HEK293 (cell line): ENCODE measurements around the gene APOLD1.

ENCODE experiments used
- CTCF ChIA-PET: fragments of 350-600 bp; formaldehyde crosslinking; extraction: SDS; loops from one replicate; lab custom pipeline; 2021; ENCODE audit warnings: antibody characterized with exemption; lab: Yijun Ruan, JAX
- POLR2A ChIA-PET: fragments of 300-600 bp; formaldehyde crosslinking; extraction: SDS; loops from one replicate; lab custom pipeline; 2020; ENCODE audit warnings: antibody characterized with exemption, inconsistent platforms; lab: Yijun Ruan, JAX
- H3K27ac ChIP-seq: fragments of 200-500 bp; sonication (Bioruptor generic); 2 replicates; pipeline ENCODE4 v1.5.1; 2014; ENCODE audit warnings: low read depth, low read length, control low read depth, inconsistent platforms; ENCODE audit errors: extremely low read depth
- H3K36me3 ChIP-seq, 2 experiments: fragments of 200-500 bp in 1 of 2; sonication (Bioruptor generic) in 1 of 2; 1 replicate in 1 of 2; 2 replicates in 1 of 2; pipeline ENCODE4 v1.5.1; 2014 to 2017; ENCODE audit warnings: inconsistent platforms in 2 of 2, low read length in 2 of 2; ENCODE audit not compliant: control insufficient read depth in 2 of 2, insufficient read depth in 1 of 2
- H3K4me1 ChIP-seq: fragments of 200-500 bp; sonication (Bioruptor generic); 2 replicates; pipeline ENCODE4 v1.5.1; 2014; ENCODE audit warnings: mild to moderate bottlenecking, low read length, inconsistent platforms; ENCODE audit not compliant: control insufficient read depth, insufficient read depth
- H3K4me3 ChIP-seq: 2 replicates; pipeline ENCODE4 v1.5.1; 2011; ENCODE audit warnings: low read depth, mild to moderate bottlenecking, control low read depth, low read length, moderate library complexity
- H3K9me3 ChIP-seq: fragments of 200-500 bp; sonication (Bioruptor generic); 2 replicates; pipeline ENCODE4 v1.5.1; 2014; ENCODE audit warnings: low read depth, low read length, inconsistent platforms; ENCODE audit not compliant: control insufficient read depth, insufficient read depth
- EGR2 ChIP-seq: fragments of 450-650 bp; formaldehyde crosslinking; IDR thresholded peaks from 2 replicates; pipeline ENCODE4 v1.5.1; 2016; ENCODE audit warnings: low read depth, missing biosample characterization, missing genetic modification characterization
- HOXC10 ChIP-seq: sonication (generic); formaldehyde crosslinking; IDR thresholded peaks from 2 replicates; pipeline ENCODE4 v1.8.1; 2023; ENCODE audit warnings: mild to moderate bottlenecking, missing genetic modification reagents
- HOXD13 ChIP-seq: sonication (generic); formaldehyde crosslinking; IDR thresholded peaks from 2 replicates; pipeline ENCODE4 v1.8.0; 2022; ENCODE audit warnings: missing genetic modification reagents, borderline replicate concordance
- KLF16 ChIP-seq: fragments of 450-650 bp; formaldehyde crosslinking; IDR thresholded peaks from 2 replicates; pipeline ENCODE4 v1.5.1; 2017; ENCODE audit warnings: missing biosample characterization, missing genetic modification characterization
- MZF1 ChIP-seq: fragments of 450-650 bp; formaldehyde crosslinking; IDR thresholded peaks from 2 replicates; pipeline ENCODE4 v1.5.1; 2017; ENCODE audit warnings: missing biosample characterization, missing genetic modification characterization, borderline replicate concordance
- PRDM10 ChIP-seq: fragments of 450-650 bp; formaldehyde crosslinking; IDR thresholded peaks from 2 replicates; pipeline ENCODE4 v1.5.1; 2016; ENCODE audit warnings: missing biosample characterization, missing genetic modification characterization
- RBAK ChIP-seq: fragments of 450-650 bp; formaldehyde crosslinking; IDR thresholded peaks from 2 replicates; pipeline ENCODE4 v1.5.1; 2016; ENCODE audit warnings: missing biosample characterization, missing genetic modification characterization
- SCRT2 ChIP-seq: fragments of 450-650 bp; formaldehyde crosslinking; IDR thresholded peaks from 2 replicates; pipeline ENCODE4 v1.5.1; 2016; ENCODE audit warnings: missing biosample characterization, missing genetic modification characterization
- ZBTB11 ChIP-seq: fragments of 450-650 bp; formaldehyde crosslinking; conservative IDR thresholded peaks from 2 replicates; pipeline ENCODE4 v1.5.1; 2016; ENCODE audit warnings: low read depth, missing biosample characterization, missing genetic modification characterization
- ZNF148 ChIP-seq: fragments of 450-650 bp; formaldehyde crosslinking; IDR thresholded peaks from 2 replicates; pipeline ENCODE4 v1.5.0; 2017; ENCODE audit warnings: missing biosample characterization, missing genetic modification characterization, borderline replicate concordance
- ZNF18 ChIP-seq: fragments of 450-650 bp; formaldehyde crosslinking; IDR thresholded peaks from 2 replicates; pipeline ENCODE4 v1.5.1; 2016; ENCODE audit warnings: missing biosample characterization, missing genetic modification characterization
- ZNF585B ChIP-seq: fragments of 450-650 bp; formaldehyde crosslinking; IDR thresholded peaks from 2 replicates; pipeline ENCODE4 v1.5.1; 2016; ENCODE audit warnings: missing biosample characterization, missing genetic modification characterization
- ZNF664 ChIP-seq: fragments of 450-650 bp; formaldehyde crosslinking; IDR thresholded peaks from 2 replicates; pipeline ENCODE4 v1.5.1; 2016; ENCODE audit warnings: missing biosample characterization, missing genetic modification characterization
- ZNF830 ChIP-seq: fragments of 450-650 bp; IDR thresholded peaks from 2 replicates; pipeline ENCODE4 v1.5.0; 2018; ENCODE audit warnings: missing biosample characterization, missing genetic modification characterization, low read depth, mild to moderate bottlenecking, moderate library complexity
- ZSCAN23 ChIP-seq: fragments of 450-650 bp; formaldehyde crosslinking; IDR thresholded peaks from 2 replicates; pipeline ENCODE4 v1.5.1; 2016; ENCODE audit warnings: missing biosample characterization, missing genetic modification characterization
- ZXDB ChIP-seq: fragments of 450-650 bp; formaldehyde crosslinking; IDR thresholded peaks from 2 replicates; pipeline ENCODE4 v1.5.1; 2016; ENCODE audit warnings: missing biosample characterization, missing genetic modification characterization

Gene APOLD1

GRCh38 chr12:12745576-12746211 is 39.8 kb upstream of the APOLD1 start:
- H3K27ac ChIP-seq = no peak overlapping the region
- no peaks in the 10 kb centered on the region; a peak in 1 of 3 replicates for H3K36me3 ChIP-seq
- ChIA-PET CTCF (interaction anchor here (0.7 to 4.4 kb wide), 3 partner anchors 9 to 91 kb away, joined by 3 to 36 read pairs (median 5); no protein-coding TSS in a partner anchor), POLR2A (interaction anchor here (1.0 kb wide), 1 partner anchor 478 kb away, joined by 3 read pairs; the partner anchor contains the start of gene LRP6)
- no peaks in the 10 kb centered on the region for H3K9me3 ChIP-seq
- no peak overlapping the region for H3K4me3 ChIP-seq
- H3K4me1 ChIP-seq = peaks cover 28% of the 10 kb centered on the region
- no peak for TF ChIP-seq MZF1 (tag by site-specific recombination)
- no peak for TF ChIP-seq ZBTB11
- TF ChIP-seq SCRT2 (tag by site-specific recombination) = peak; percentile 49
- TF ChIP-seq RBAK (tag by site-specific recombination) = no peak
- TF ChIP-seq ZNF830 (tag by site-specific recombination) = no peak
- TF ChIP-seq PRDM10 (tag by site-specific recombination) = peak; percentile 68
- 0 out of 2 replicates have a peak, but pooled peaks have one; percentile 22 for TF ChIP-seq ZNF18 (tag by site-specific recombination)
- no peak for TF ChIP-seq KLF16 (tag by site-specific recombination)
- TF ChIP-seq ZSCAN23 = no peak
- no peak for TF ChIP-seq EGR2 (tag by site-specific recombination)
- no peak for TF ChIP-seq ZXDB
- TF ChIP-seq HOXD13 = no peak
- TF ChIP-seq ZNF148 (tag by site-specific recombination) = no peak
- no peak for TF ChIP-seq ZNF585B (tag by site-specific recombination)
- no peak for TF ChIP-seq ZNF664 (tag by site-specific recombination)
- TF ChIP-seq HOXC10 (CRISPR knock-in tag) = no peak
